SU-DHL-6 (cell line): ENCODE measurements around the gene MTHFSD.

Source experiments
- H2AFZ ChIP-seq: fragments of 200-600 bp; sonication (generic); 2 replicates; pipeline ENCODE4 v1.6.1; 2014; ENCODE audit warnings: low read depth, mild to moderate bottlenecking, moderate library complexity, mixed read lengths, antibody characterized with exemption, low read length; ENCODE audit not compliant: severe bottlenecking
- H3F3A ChIP-seq: fragments of 200-600 bp; shearing (Covaris generic); 2 replicates; pipeline ENCODE4 v1.6.0; 2016; ENCODE audit warnings: antibody characterized with exemption, mild to moderate bottlenecking; ENCODE audit not compliant: insufficient read depth
- H3K27ac ChIP-seq: fragments of 200-600 bp; sonication (generic); 2 replicates; pipeline ENCODE4 v1.5.1; 2016; ENCODE audit warnings: low read depth, mild to moderate bottlenecking, low read length, moderate library complexity, mixed read lengths
- H3K27me3 ChIP-seq: fragments of 200-600 bp; sonication (generic), shearing (Covaris generic); 2 replicates; pipeline ENCODE4 v1.6.0; 2014; ENCODE audit warnings: mild to moderate bottlenecking, low read length
- H3K36me3 ChIP-seq: fragments of 200-600 bp; sonication (generic); 2 replicates; pipeline ENCODE4 v1.6.1; 2014; ENCODE audit warnings: mild to moderate bottlenecking, low read length, mixed read lengths
- H3K4me2 ChIP-seq: fragments of 300-600, 200-600 bp; shearing (Covaris generic), sonication (generic); 2 replicates; pipeline ENCODE4 v1.6.0; 2014; ENCODE audit warnings: low read length, low read depth, mild to moderate bottlenecking; ENCODE audit not compliant: poor library complexity, severe bottlenecking
- H3K4me3 ChIP-seq: fragments of 200-600 bp; sonication (generic); 2 replicates; pipeline ENCODE4 v1.5.1; 2014; ENCODE audit warnings: antibody characterized with exemption, low read length, mild to moderate bottlenecking, mixed read lengths; ENCODE audit not compliant: insufficient read depth, poor library complexity, severe bottlenecking
- H3K79me2 ChIP-seq: fragments of 200-600 bp; sonication (generic); 2 replicates; pipeline ENCODE4 v1.6.1; 2014; ENCODE audit warnings: mild to moderate bottlenecking, low read length, moderate library complexity; ENCODE audit not compliant: insufficient read depth
- H3K9ac ChIP-seq: fragments of 200-600 bp; sonication (generic); 2 replicates; pipeline ENCODE4 v1.7.0; 2014; ENCODE audit warnings: mild to moderate bottlenecking, low read length
- H3K9me2 ChIP-seq: fragments of 200-600 bp; sonication (generic); replicated peaks from 2 replicates; pipeline ENCODE4 v1.6.1; 2014; ENCODE audit warnings: low read length; ENCODE audit not compliant: insufficient read depth
- H3K9me3 ChIP-seq: fragments of 200-600 bp; sonication (generic); 2 replicates; pipeline ENCODE4 v1.6.1; 2014; ENCODE audit warnings: low read length, mixed read lengths; ENCODE audit not compliant: insufficient read depth
- H4K20me1 ChIP-seq: fragments of 200-600 bp; sonication (generic); 2 replicates; pipeline ENCODE4 v1.6.1; 2014; ENCODE audit warnings: low read depth, mild to moderate bottlenecking, antibody characterized with exemption, low read length, moderate library complexity, mixed read lengths
- EZH2phosphoT487 ChIP-seq: fragments of 200-600 bp; sonication (generic), shearing (Covaris generic); conservative IDR thresholded peaks from 2 replicates; pipeline ENCODE4 v1.6.1; 2018; ENCODE audit warnings: mild to moderate bottlenecking, antibody characterized with exemption, low read length, moderate library complexity, mixed read lengths
- TF ChIP-seq, protein P1 (sequence below): fragments of 200-600 bp; sonication (generic); IDR thresholded peaks from one replicate; pipeline ENCODE4 v1.5.1; 2017; ENCODE audit warnings: antibody characterized with exemption, mild to moderate bottlenecking, low read length, moderate library complexity; ENCODE audit not compliant: insufficient read depth, poor library complexity, severe bottlenecking

MTHFSD gene

DNA sequence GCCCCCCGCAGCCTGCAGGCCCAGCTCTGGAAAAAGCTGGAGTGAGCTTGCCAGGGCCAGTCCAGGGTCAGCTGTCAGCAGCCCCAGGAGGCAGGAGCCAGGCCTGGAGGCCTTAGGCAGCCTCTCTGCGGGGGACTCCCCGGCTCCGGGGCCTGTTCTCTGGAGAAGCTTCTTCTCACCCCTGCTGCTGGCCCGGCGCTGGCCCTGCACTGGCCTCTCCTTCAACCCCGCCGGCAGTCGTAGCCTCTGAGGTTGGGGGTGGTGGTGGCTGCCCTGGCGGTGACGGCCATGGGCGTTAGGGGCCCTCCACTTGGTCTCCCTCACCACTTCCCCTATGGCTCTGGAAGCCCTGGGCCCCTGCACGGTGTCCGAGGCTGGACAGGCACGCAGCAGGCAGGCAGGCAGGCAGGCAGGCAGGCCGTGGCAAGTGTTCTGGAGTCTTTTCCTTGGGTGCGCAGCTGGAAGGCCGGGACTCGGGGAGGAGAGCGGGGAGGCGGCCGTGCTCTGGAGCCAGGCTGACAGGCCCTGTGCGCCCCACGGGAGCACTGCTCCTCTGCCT lies 42.7 kb downstream of the MTHFSD start:
- no peak overlapping the region for H3K9ac ChIP-seq
- H3K9me2 ChIP-seq = no peaks in the 10 kb centered on the region
- no peak overlapping the region for H3K4me2 ChIP-seq
- TF ChIP-seq EZH2phosphoT487 = no peak
- TF ChIP-seq, protein P1, sequence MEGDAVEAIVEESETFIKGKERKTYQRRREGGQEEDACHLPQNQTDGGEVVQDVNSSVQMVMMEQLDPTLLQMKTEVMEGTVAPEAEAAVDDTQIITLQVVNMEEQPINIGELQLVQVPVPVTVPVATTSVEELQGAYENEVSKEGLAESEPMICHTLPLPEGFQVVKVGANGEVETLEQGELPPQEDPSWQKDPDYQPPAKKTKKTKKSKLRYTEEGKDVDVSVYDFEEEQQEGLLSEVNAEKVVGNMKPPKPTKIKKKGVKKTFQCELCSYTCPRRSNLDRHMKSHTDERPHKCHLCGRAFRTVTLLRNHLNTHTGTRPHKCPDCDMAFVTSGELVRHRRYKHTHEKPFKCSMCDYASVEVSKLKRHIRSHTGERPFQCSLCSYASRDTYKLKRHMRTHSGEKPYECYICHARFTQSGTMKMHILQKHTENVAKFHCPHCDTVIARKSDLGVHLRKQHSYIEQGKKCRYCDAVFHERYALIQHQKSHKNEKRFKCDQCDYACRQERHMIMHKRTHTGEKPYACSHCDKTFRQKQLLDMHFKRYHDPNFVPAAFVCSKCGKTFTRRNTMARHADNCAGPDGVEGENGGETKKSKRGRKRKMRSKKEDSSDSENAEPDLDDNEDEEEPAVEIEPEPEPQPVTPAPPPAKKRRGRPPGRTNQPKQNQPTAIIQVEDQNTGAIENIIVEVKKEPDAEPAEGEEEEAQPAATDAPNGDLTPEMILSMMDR = no peak
- H3K79me2 ChIP-seq = no peaks in the 10 kb centered on the region
- H3K4me3 ChIP-seq = no peak overlapping the region
- no peaks in the 10 kb centered on the region for H4K20me1 ChIP-seq
- H3K27ac ChIP-seq = no peak overlapping the region
- H3K27me3 ChIP-seq = no peaks in the 10 kb centered on the region
- H3K36me3 ChIP-seq = no peaks in the 10 kb centered on the region
- H3K9me3 ChIP-seq = no peaks in the 10 kb centered on the region
- H2AFZ ChIP-seq = no peak overlapping the region
- no peaks in the 10 kb centered on the region for H3F3A ChIP-seq

DNA sequence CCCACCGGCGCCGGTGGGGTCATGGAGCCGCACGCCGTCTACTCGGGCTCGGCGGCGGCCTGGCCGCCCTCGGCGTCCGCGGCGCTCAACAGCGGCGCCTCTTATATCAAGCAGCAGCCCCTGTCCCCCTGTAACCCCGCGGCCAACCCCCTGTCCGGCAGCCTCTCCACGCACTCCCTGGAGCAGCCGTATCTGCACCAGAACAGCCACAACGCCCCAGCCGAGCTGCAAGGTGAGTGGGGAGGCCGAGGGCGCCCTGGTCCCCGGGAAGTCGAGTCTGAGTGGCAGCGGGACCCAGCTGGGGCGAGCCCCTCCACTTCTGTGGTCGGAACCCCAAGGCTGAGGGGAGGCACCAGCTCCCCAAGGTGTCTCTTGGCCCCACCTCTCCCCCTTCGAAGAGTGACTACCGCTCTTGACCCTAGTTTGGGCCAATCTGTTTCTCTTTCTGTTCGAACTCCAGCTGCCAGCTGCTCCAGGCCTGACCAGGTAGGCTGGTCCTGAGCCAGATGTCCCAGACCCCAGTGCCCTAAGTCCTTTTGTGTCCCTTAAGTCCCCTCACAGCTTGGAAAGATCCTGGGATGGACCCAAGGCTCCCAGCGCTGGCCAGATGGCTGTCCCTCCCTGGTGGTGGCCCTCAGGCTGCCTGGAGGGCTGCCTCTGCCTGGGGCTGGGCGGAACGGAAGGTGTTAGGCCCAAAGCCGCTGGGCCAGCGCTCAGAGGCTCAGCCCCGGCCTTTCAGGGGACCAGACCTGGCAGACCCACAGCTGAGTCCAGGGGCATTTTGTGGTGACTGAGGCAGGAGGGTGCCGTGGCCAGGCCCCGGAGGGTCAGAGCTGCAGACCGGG lies 43.5 kb downstream of the MTHFSD start:
- Histone ChIP-seq H3K36me3 (no peaks in the 10 kb centered on the region), H3K4me2 (no peak overlapping the region), H3K27me3 (no peaks in the 10 kb centered on the region), H3K9ac (no peak overlapping the region), H3K27ac (no peak overlapping the region), H3F3A (no peaks in the 10 kb centered on the region), H4K20me1 (no peaks in the 10 kb centered on the region), H3K9me3 (no peaks in the 10 kb centered on the region), H2AFZ (no peak overlapping the region), H3K9me2 (no peaks in the 10 kb centered on the region), H3K4me3 (no peak overlapping the region), H3K79me2 (no peaks in the 10 kb centered on the region)
- TF ChIP-seq EZH2phosphoT487 = no peak
- TF ChIP-seq, protein P1 = no peak

DNA sequence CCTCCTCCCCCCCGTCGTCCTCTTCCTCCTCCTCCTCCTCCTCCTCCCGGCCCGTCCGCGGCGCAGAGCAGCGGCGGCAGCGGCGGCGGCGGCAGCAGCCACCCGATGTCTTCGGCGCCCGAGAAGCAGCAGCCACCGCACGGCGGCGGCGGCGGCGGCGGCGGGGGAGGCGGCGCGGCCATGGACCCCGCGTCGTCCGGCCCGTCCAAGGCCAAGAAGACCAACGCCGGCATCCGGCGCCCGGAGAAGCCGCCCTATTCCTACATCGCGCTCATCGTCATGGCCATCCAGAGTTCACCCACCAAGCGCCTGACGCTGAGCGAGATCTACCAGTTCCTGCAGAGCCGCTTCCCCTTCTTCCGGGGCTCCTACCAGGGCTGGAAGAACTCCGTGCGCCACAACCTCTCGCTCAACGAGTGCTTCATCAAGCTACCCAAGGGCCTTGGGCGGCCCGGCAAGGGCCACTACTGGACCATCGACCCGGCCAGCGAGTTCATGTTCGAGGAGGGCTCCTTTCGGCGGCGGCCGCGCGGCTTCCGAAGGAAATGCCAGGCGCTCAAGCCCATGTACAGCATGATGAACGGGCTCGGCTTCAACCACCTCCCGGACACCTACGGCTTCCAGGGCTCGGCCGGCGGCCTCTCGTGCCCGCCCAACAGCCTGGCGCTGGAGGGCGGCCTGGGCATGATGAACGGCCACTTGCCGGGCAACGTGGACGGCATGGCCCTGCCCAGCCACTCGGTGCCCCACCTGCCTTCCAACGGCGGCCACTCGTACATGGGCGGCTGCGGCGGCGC lies 44.4 kb downstream of the MTHFSD start, which contains the start of gene FOXF1:
FOXF1 (plus strand) TSS at position 63 of the 797 bp plus-strand sequence; CDS start at position 106, 43 bp downstream.
- H3K9me3 ChIP-seq = no peaks in the 10 kb centered on the region
- no peak within 1 kb of the TSS for H3K27ac ChIP-seq
- H3K36me3 ChIP-seq = no peaks in the 10 kb centered on the region
- H3F3A ChIP-seq = no peaks in the 10 kb centered on the region
- H3K79me2 ChIP-seq = no peaks in the 10 kb centered on the region
- H3K4me2 ChIP-seq = no peak within 1 kb of the TSS
- no peaks in the 10 kb centered on the region for H3K9me2 ChIP-seq
- H3K9ac ChIP-seq = no peak within 1 kb of the TSS
- H4K20me1 ChIP-seq = no peaks in the 10 kb centered on the region
- no peak within 1 kb of the TSS for H3K4me3 ChIP-seq
- TF ChIP-seq, protein P1 = no peak
- TF ChIP-seq EZH2phosphoT487 = no peak
- no peaks in the 10 kb centered on the region for H3K27me3 ChIP-seq
- H2AFZ ChIP-seq = no peak within 1 kb of the TSS
